OCI-LY3 (cell line): ENCODE results near the gene FCER1G.
"Not testable (repeated sequence)": the region's sequence is repeated elsewhere in the genome, so short reads cannot be mapped to it uniquely, and the experiment has no call there.

Experiments
- H2AFZ ChIP-seq: fragments of 200-600, 300-600 bp; shearing (Covaris generic); 2 replicates; pipeline ENCODE4 v1.6.0; 2014; ENCODE audit warnings: antibody characterized with exemption, low read depth, low read length
- H3K27ac ChIP-seq: fragments of 200-600, 300-600 bp; sonication (generic); 2 replicates; pipeline ENCODE4 v1.5.1; 2014; ENCODE audit warnings: mild to moderate bottlenecking, low read length, moderate library complexity, mixed read lengths
- H3K27me3 ChIP-seq: fragments of 200-600, 300-600 bp; sonication (generic); 2 replicates; pipeline ENCODE4 v1.6.1; 2014; ENCODE audit warnings: low read depth, low read length, mixed read lengths
- H3K36me3 ChIP-seq: fragments of 200-600, 300-600 bp; sonication (generic); replicated peaks from 2 replicates; pipeline ENCODE3; 2014; ENCODE audit warnings: low read depth, low read length, mixed read lengths
- H3K4me1 ChIP-seq: fragments of 300-600, 200-600 bp; sonication (generic); 2 replicates; pipeline ENCODE4 v1.6.1; 2014; ENCODE audit warnings: low read length, mixed read lengths
- H3K4me2 ChIP-seq: fragments of 200-600, 300-600 bp; sonication (generic); 2 replicates; pipeline ENCODE4 v1.6.1; 2014; ENCODE audit warnings: low read length, mixed read lengths
- H3K4me3 ChIP-seq: fragments of 300-600, 200-600 bp; sonication (generic); 2 replicates; pipeline ENCODE4 v1.5.1; 2014; ENCODE audit warnings: antibody characterized with exemption, mild to moderate bottlenecking, low read length, moderate library complexity
- H3K79me2 ChIP-seq: fragments of 300-600, 200-600 bp; shearing (Covaris generic); 2 replicates; pipeline ENCODE4 v1.6.1; 2014; ENCODE audit warnings: mild to moderate bottlenecking, low read length, mixed read lengths
- H3K9ac ChIP-seq: fragments of 300-600, 200-600 bp; shearing (Covaris generic); 2 replicates; pipeline ENCODE4 v1.6.0; 2014; ENCODE audit warnings: mild to moderate bottlenecking, low read length, moderate library complexity
- H3K9me3 ChIP-seq: fragments of 200-600, 300-600 bp; shearing (Covaris generic); 2 replicates; pipeline ENCODE4 v1.6.1; 2014; ENCODE audit warnings: low read length, mixed read lengths; ENCODE audit not compliant: insufficient read depth
- H4K20me1 ChIP-seq: fragments of 200-600, 300-600 bp; sonication (generic); 2 replicates; pipeline ENCODE4 v1.6.1; 2016; ENCODE audit warnings: low read length, mixed read lengths; ENCODE audit not compliant: insufficient read depth
- EZH2phosphoT487 ChIP-seq: fragments of 200-600 bp; shearing (Covaris generic); IDR thresholded peaks from 2 replicates; pipeline ENCODE4 v1.6.1; 2018; ENCODE audit warnings: antibody characterized with exemption, mixed run types, low read depth
- TF ChIP-seq, protein P1 (sequence below): fragments of 200-600, 300-600 bp; sonication (generic); IDR thresholded peaks from 2 replicates; pipeline ENCODE4 v1.5.1; 2014; ENCODE audit warnings: antibody characterized with exemption, low read length, low read depth

Gene FCER1G

GRCh38 chr1:161244888-161245287 lies 29.8 kb downstream of the FCER1G start:
- TF ChIP-seq, protein P1, sequence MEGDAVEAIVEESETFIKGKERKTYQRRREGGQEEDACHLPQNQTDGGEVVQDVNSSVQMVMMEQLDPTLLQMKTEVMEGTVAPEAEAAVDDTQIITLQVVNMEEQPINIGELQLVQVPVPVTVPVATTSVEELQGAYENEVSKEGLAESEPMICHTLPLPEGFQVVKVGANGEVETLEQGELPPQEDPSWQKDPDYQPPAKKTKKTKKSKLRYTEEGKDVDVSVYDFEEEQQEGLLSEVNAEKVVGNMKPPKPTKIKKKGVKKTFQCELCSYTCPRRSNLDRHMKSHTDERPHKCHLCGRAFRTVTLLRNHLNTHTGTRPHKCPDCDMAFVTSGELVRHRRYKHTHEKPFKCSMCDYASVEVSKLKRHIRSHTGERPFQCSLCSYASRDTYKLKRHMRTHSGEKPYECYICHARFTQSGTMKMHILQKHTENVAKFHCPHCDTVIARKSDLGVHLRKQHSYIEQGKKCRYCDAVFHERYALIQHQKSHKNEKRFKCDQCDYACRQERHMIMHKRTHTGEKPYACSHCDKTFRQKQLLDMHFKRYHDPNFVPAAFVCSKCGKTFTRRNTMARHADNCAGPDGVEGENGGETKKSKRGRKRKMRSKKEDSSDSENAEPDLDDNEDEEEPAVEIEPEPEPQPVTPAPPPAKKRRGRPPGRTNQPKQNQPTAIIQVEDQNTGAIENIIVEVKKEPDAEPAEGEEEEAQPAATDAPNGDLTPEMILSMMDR = no peak
- TF ChIP-seq EZH2phosphoT487 = no peak
- H3K4me2 ChIP-seq = no peak overlapping the region
- no peak overlapping the region for H3K9ac ChIP-seq
- H3K79me2 ChIP-seq = no peaks in the 10 kb centered on the region
- no peaks in the 10 kb centered on the region for H3K27me3 ChIP-seq
- H3K9me3 ChIP-seq = no peaks in the 10 kb centered on the region
- H3K4me3 ChIP-seq = no peak overlapping the region
- no peaks in the 10 kb centered on the region for H4K20me1 ChIP-seq
- H2AFZ ChIP-seq = no peak overlapping the region
- peaks cover 8% of the 10 kb centered on the region; the same call in 1 of the 2 replicates for H3K4me1 ChIP-seq
- no peaks in the 10 kb centered on the region for H3K36me3 ChIP-seq
- no peak overlapping the region for H3K27ac ChIP-seq

DNA sequence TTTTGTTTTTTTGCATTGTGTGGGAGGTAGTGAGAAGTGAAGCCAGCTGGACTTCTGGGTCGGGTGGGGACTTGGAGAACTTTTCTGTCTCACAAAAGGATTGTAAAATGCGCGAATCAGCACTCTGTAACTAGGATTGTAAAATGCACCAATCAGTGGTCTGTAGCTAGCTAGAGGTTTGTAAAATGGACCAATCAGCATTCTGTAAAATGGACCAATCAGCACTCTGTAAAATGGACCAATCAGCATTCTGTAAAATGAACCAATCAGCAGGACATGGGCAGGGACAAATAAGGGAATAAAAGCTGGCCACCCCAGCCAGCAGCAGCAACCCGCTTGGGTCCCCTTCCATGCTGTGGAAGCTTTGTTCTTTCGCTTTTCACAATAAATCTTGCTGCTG lies 35.0 kb downstream of the FCER1G start:
- H3K79me2 ChIP-seq, H3K36me3 ChIP-seq, H3K27ac ChIP-seq, H3K9me3 ChIP-seq, H3K4me3 ChIP-seq, H2AFZ ChIP-seq, H4K20me1 ChIP-seq, H3K9ac ChIP-seq, H3K4me2 ChIP-seq, H3K27me3 ChIP-seq, H3K4me1 ChIP-seq: not testable (repeated sequence)

GRCh38 chr1:161250829-161251228 lies 35.7 kb downstream of the FCER1G start:
- no peak for TF ChIP-seq EZH2phosphoT487
- TF ChIP-seq, protein P1 = no peak
- Histone ChIP-seq H3K9ac (no peak overlapping the region), H3K4me3 (no peak overlapping the region), H3K27me3 (no peaks in the 10 kb centered on the region), H2AFZ (no peak overlapping the region), H3K36me3 (no peaks in the 10 kb centered on the region), H4K20me1 (no peaks in the 10 kb centered on the region), H3K4me2 (no peak overlapping the region), H3K79me2 (no peaks in the 10 kb centered on the region), H3K4me1 (no peaks in the 10 kb centered on the region), H3K27ac (no peak overlapping the region), H3K9me3 (no peaks in the 10 kb centered on the region)

GRCh38 chr1:161251579-161251978 lies 36.5 kb downstream of the FCER1G start:
- Histone ChIP-seq H3K27me3 (no peaks in the 10 kb centered on the region), H3K9ac (no peak overlapping the region), H3K79me2 (no peaks in the 10 kb centered on the region), H2AFZ (no peak overlapping the region), H4K20me1 (no peaks in the 10 kb centered on the region), H3K36me3 (no peaks in the 10 kb centered on the region), H3K27ac (no peak overlapping the region), H3K4me1 (no peaks in the 10 kb centered on the region), H3K9me3 (no peaks in the 10 kb centered on the region), H3K4me2 (no peak overlapping the region), H3K4me3 (no peak overlapping the region)
- TF ChIP-seq EZH2phosphoT487 = no peak
- TF ChIP-seq, protein P1 = no peak

GRCh38 chr1:161255302-161255701 lies 40.2 kb downstream of the FCER1G start:
- not testable (repeated sequence) for H3K4me3 ChIP-seq, H3K4me1 ChIP-seq, H4K20me1 ChIP-seq, H3K79me2 ChIP-seq, H3K9ac ChIP-seq, H2AFZ ChIP-seq, H3K4me2 ChIP-seq, H3K9me3 ChIP-seq, H3K27ac ChIP-seq, H3K36me3 ChIP-seq
- H3K27me3 ChIP-seq = peaks cover 11% of the 10 kb centered on the region

DNA sequence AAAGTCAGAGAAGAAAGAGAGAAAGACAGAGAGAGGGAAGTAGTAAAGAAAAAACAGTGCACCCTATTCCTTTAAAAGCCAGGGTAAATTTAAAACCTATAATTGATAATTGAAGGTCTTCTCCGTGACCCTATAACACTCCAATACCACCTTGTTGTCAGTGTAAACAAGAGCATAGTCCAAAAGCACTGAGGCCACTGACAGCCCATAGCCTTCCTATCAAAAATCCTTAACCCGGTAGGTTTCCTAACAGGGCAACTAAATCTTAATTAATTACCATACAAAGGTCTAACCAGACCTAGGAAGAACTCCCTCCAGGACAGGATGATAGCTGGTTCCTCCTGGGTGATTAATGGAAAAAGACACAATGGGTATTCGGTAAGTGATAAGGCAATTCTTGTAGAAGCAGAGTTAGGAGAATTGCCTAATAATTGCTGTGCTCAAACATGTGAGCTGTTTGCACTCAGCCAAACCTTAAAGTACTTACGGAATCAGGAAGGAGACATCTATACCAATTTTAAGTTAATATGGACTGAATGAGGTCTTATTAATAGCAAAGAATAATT lies 40.9 kb downstream of the FCER1G start:
- not testable (repeated sequence) for H3K27ac ChIP-seq, H3K9ac ChIP-seq, H4K20me1 ChIP-seq, H3K4me3 ChIP-seq, H3K4me1 ChIP-seq, H3K4me2 ChIP-seq, H3K9me3 ChIP-seq, H3K36me3 ChIP-seq, H2AFZ ChIP-seq, H3K79me2 ChIP-seq
- peaks cover 19% of the 10 kb centered on the region for H3K27me3 ChIP-seq

DNA sequence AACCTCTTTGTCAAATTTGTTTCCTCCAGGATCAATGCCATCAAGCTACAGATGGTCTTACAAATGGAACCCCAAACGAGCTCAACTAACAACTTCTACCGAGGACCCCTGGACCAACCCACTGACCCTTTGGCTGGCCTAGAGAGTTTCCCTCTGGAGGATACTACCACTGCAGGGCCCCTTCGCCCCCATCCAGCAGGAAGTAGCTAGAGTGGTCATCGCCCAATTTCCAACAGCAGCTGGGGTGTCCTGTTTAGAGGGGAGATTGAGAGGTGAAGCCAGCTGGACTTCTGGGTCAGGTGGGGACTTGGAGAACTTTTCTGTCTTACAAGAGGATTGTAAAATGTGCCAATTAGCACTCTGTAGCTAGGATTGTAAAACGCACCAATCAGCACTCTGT lies 42.0 kb downstream of the FCER1G start:
- not testable (repeated sequence) for H3K4me2 ChIP-seq, H3K9ac ChIP-seq, H3K4me3 ChIP-seq, H3K79me2 ChIP-seq, H3K27ac ChIP-seq, H4K20me1 ChIP-seq, H2AFZ ChIP-seq, H3K36me3 ChIP-seq, H3K9me3 ChIP-seq
- Histone ChIP-seq H3K4me1 (peaks cover 20% of the 10 kb centered on the region), H3K27me3 (peaks cover 28% of the 10 kb centered on the region)
